Right lung (tissue), 5 donors: ENCODE measurements around the gene SCLY. TPM values are rescaled to one million over a fixed set of nuclear protein-coding genes. Genes with fewer than 3 reads are reported as not detected.

Source experiments
- DNase-seq, 2 donors: peaks; one replicate each; pipeline ENCODE4 v3.0.0-alpha.2; 2013
- polyA plus RNA-seq, 5 donors: library from polyadenylated mRNA; unstranded; fragments of 120-200 nt; gene quantifications; one replicate each; pipeline versions ENCODE4 v1.2.1 to v1.2.3, GENCODE V29; 2013; ENCODE audit warnings: inconsistent platforms in 1 of 5, low replicate concordance in 1 of 5; ENCODE audit not compliant: insufficient read length in 5 of 5, insufficient read depth in 1 of 5

The SCLY gene
- polyA plus RNA-seq, 5 donors = 12.2 to 17.8 (median 14.6) TPM

GRCh38 chr2:238069021-238069709, 8.4 kb downstream of the SCLY start:
- DNase-seq = no peak

- no peak for DNase-seq
Measured at GRCh38 chr2:238069877-238070276, 9.1 kb downstream of the SCLY start.

- DNase-seq = no peak
Measured at GRCh38 chr2:238075397-238075796, 14.6 kb downstream of the SCLY start.

GRCh38 chr2:238077292-238077691, 16.5 kb downstream of the SCLY start:
- no peak for DNase-seq

- DNase-seq = no peak
Measured at GRCh38 chr2:238079874-238080327, 19.1 kb downstream of the SCLY start.

GRCh38 chr2:238080518-238080917, 19.7 kb downstream of the SCLY start:
- DNase-seq = no peak

- DNase-seq = no peak
Measured at GRCh38 chr2:238081150-238081549, 20.3 kb downstream of the SCLY start.

GRCh38 chr2:238081561-238081960, 20.8 kb downstream of the SCLY start:
- no peak for DNase-seq

- no peak for DNase-seq
Measured at GRCh38 chr2:238082151-238082550, 21.4 kb downstream of the SCLY start.

GRCh38 chr2:238082827-238083226, 22.0 kb downstream of the SCLY start:
- no peak for DNase-seq

- no peak for DNase-seq
Measured at GRCh38 chr2:238083919-238084318, 23.1 kb downstream of the SCLY start.

GRCh38 chr2:238084761-238085160, 24.0 kb downstream of the SCLY start:
- no peak for DNase-seq

GRCh38 chr2:238085899-238086298, 25.1 kb downstream of the SCLY start:
- no peak for DNase-seq

- DNase-seq = no peak
Measured at GRCh38 chr2:238087211-238087610, 26.4 kb downstream of the SCLY start.

- no peak for DNase-seq
Measured at GRCh38 chr2:238090887-238091286, 30.1 kb downstream of the SCLY start.

- DNase-seq = no peak
Measured at GRCh38 chr2:238091436-238092060, 30.7 kb downstream of the SCLY start.

- DNase-seq = no peak
Measured at GRCh38 chr2:238092486-238093035, 31.8 kb downstream of the SCLY start.

GRCh38 chr2:238093181-238094140, 32.7 kb downstream of the SCLY start:
- no peak for DNase-seq

- DNase-seq = no peak
Measured at GRCh38 chr2:238094438-238095022, 33.7 kb downstream of the SCLY start.

GRCh38 chr2:238095143-238095542, 34.3 kb downstream of the SCLY start:
- DNase-seq = no peak

GRCh38 chr2:238096311-238097011, 35.7 kb downstream of the SCLY start:
- DNase-seq = no peak
